Tongue (tissue), 2 donors: ENCODE results near the gene CHST11. TPM values are rescaled to one million over a fixed set of nuclear protein-coding genes. Genes with fewer than 3 reads are reported as not detected.

ENCODE experiments used
- DNase-seq: peaks from one replicate; pipeline ENCODE4 v3.0.0-alpha.2; 2015
- total RNA-seq: library from RNA; depleted of rRNA; stranded (reverse); fragments of >200 nt; gene quantifications from one replicate; pipeline ENCODE4 v1.2.3, GENCODE V29; 2014

The CHST11 gene
- total RNA-seq, 1 donor from 2014 or later, result 5.8 TPM

- no peak for DNase-seq
Observed at GRCh38 chr12:104460973-104461698, 4.4 kb downstream of the CHST11 start.

GRCh38 chr12:104462325-104462724 is 5.6 kb downstream of the CHST11 start:
- no peak for DNase-seq

GRCh38 chr12:104462931-104463339 is 6.2 kb downstream of the CHST11 start:
- no peak for DNase-seq

GRCh38 chr12:104463368-104463767 is 6.6 kb downstream of the CHST11 start:
- DNase-seq, result no peak

- no peak for DNase-seq
Observed at GRCh38 chr12:104464899-104465298, 8.2 kb downstream of the CHST11 start.

- no peak for DNase-seq
Observed at GRCh38 chr12:104466709-104467345, 10.1 kb downstream of the CHST11 start.

- no peak for DNase-seq
Observed at GRCh38 chr12:104467346-104467837, 10.6 kb downstream of the CHST11 start.

- DNase-seq, result no peak
Observed at GRCh38 chr12:104468371-104468770, 11.6 kb downstream of the CHST11 start.

GRCh38 chr12:104469066-104469465 is 12.3 kb downstream of the CHST11 start:
- DNase-seq, result no peak

- DNase-seq, result no peak
Observed at GRCh38 chr12:104469523-104469922, 12.8 kb downstream of the CHST11 start.

- DNase-seq, result no peak
Observed at GRCh38 chr12:104470521-104470920, 13.8 kb downstream of the CHST11 start.

- DNase-seq, result no peak
Observed at GRCh38 chr12:104471336-104471735, 14.6 kb downstream of the CHST11 start.

- no peak for DNase-seq
Observed at GRCh38 chr12:104472748-104473147, 16.0 kb downstream of the CHST11 start.

GRCh38 chr12:104473374-104473983 is 16.7 kb downstream of the CHST11 start:
- DNase-seq, result peak; percentile 28

- no peak for DNase-seq
Observed at GRCh38 chr12:104475271-104475670, 18.5 kb downstream of the CHST11 start.

- no peak for DNase-seq
Observed at GRCh38 chr12:104477510-104478390, 21.0 kb downstream of the CHST11 start.

- DNase-seq, result no peak
Observed at GRCh38 chr12:104478396-104479122, 21.8 kb downstream of the CHST11 start.

- DNase-seq, result no peak
Observed at GRCh38 chr12:104479123-104479662, 22.4 kb downstream of the CHST11 start.

GRCh38 chr12:104480012-104480411 is 23.3 kb downstream of the CHST11 start:
- no peak for DNase-seq

- DNase-seq, result no peak
Observed at GRCh38 chr12:104480826-104481440, 24.2 kb downstream of the CHST11 start.

- DNase-seq, result no peak
Observed at GRCh38 chr12:104482113-104482512, 25.4 kb downstream of the CHST11 start.
